ENCODE data around the gene UGT1A8. TPM values are rescaled to one million over a fixed set of nuclear protein-coding genes. Genes with fewer than 3 reads are reported as not detected.

The UGT1A8 gene
- total and polyA plus RNA-seq, 2 experiments from 2014 or later: not detected

DNA sequence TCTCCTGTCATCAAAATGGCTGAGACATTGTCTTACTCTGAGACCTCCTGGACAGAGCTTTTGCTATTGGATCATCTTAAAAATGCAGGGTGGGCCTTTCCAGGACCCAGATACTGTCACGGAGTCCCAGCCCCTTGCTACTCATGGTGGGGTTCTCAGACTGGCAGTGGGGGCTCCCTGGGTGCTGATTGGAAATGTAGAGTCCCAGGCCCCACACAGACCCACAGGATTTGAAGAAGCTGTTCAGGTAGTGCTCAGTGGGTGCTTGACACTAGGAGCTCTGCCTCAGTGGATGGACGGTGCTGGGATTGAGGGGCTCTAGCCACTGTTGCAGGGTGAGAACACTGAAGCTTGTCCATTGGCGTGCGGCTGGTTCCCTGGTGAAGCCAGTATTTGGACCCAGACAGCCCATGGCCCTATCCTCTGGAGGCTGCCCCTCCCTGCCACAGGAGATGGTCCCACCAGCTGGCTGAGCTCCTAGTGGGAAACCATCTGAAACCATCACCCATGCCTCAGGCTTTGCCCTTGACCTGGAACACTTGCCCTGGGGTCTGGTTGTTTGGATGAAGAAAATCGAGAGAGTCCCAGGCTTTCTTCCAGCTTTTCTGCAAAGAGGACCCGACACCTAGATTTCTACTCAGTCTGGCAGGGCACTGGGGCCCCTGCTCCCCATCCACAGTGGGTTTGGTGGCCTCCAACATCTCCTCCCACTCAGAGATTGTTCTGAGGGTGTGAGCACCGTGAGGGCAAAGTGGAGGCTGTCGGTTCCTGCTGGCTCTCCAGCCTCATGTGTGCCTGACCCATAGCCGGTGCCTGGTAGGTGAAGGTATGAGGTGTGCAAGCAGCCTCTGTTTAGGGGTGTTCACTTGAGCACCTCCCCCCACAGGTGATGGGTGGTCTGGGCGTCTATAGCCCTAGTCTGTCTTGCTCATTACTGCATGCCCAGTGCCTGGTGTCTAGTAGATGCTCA is 190.8 kb downstream of the UGT1A8 start:
- no peaks in the 10 kb centered on the region for H3F3A ChIP-seq (ENCODE audit: insufficient read depth)
- H3K9me2 ChIP-seq (ENCODE audit: insufficient read depth): no peaks in the 10 kb centered on the region
- no peak overlapping the region for H2AFZ ChIP-seq
- no peak overlapping the region for H3K4me2 ChIP-seq (ENCODE audit: unreplicated experiment)
- H3K27ac ChIP-seq: no peak overlapping the region
- H3K9me3 ChIP-seq (ENCODE audit: low read depth): no peaks in the 10 kb centered on the region
- H4K20me1 ChIP-seq (ENCODE audit: insufficient read depth): no peaks in the 10 kb centered on the region
- no peaks in the 10 kb centered on the region for H3K79me2 ChIP-seq (ENCODE audit: insufficient read depth)
- in situ Hi-C loops (cut with MboI): no loop called here
- TF ChIP-seq EZH2 (IDR thresholded peaks at IDR 0.05; ENCODE audit: insufficient read depth, poor library complexity, severe bottlenecking) (no peak), EZH2phosphoT487 (IDR thresholded peaks at IDR 0.05; ENCODE audit: insufficient read depth, low read depth) (no peak)
- DNase-seq: no peak
- no peak overlapping the region for H3K9ac ChIP-seq
- no peaks in the 10 kb centered on the region for H3K4me1 ChIP-seq (ENCODE audit: insufficient read depth)
- no peaks in the 10 kb centered on the region for H3K36me3 ChIP-seq (ENCODE audit: low read depth)
- H3K27me3 ChIP-seq (replicated peaks; ENCODE audit: insufficient read depth): peaks cover 24% of the 10 kb centered on the region
- 43 to 53% methylated on average over 10 of the region's 10 CpGs for WGBS, 2 experiments (ENCODE audit: low coverage in 1 of 2, low lambda C conversion rate in 2 of 2, missing lambda C conversion rate in 2 of 2)
- no peak overlapping the region for H3K4me3 ChIP-seq

DNA sequence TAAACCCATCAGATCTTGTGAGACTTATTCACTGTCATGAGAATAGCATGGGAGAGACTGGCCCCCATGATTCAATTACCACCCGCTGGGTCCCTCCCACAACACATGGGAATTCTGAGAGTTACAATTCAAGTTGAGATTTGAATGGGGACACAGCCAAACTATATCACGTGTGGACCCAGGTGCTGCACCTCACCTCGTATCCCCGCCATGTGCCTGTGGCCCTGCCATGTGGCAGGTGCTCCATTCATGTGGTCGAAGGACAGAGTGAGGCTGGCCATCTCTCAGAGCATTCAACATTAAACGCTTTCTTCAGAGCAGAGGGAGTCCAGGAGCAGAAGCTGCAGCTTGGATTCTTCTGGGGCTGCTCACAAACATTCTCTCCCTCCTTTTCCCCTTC is 193.0 kb downstream of the UGT1A8 start:
- no peak overlapping the region for H3K4me2 ChIP-seq (ENCODE audit: unreplicated experiment)
- H3K79me2 ChIP-seq (ENCODE audit: insufficient read depth): no peaks in the 10 kb centered on the region
- no peaks in the 10 kb centered on the region for H3F3A ChIP-seq (ENCODE audit: insufficient read depth)
- no peaks in the 10 kb centered on the region for H3K9me3 ChIP-seq (ENCODE audit: low read depth)
- TF ChIP-seq EZH2 (IDR thresholded peaks at IDR 0.05; ENCODE audit: insufficient read depth, poor library complexity, severe bottlenecking) (no peak), EZH2phosphoT487 (IDR thresholded peaks at IDR 0.05; ENCODE audit: insufficient read depth, low read depth) (no peak)
- no peaks in the 10 kb centered on the region for H3K9me2 ChIP-seq (ENCODE audit: insufficient read depth)
- no peak overlapping the region for H3K9ac ChIP-seq
- no peaks in the 10 kb centered on the region for H3K36me3 ChIP-seq (ENCODE audit: low read depth)
- H3K27ac ChIP-seq: no peak overlapping the region
- H3K4me1 ChIP-seq (ENCODE audit: insufficient read depth): no peaks in the 10 kb centered on the region
- DNase-seq: no peak
- 36 to 37% methylated on average over 6 of the region's 6 CpGs for WGBS, 2 experiments (ENCODE audit: low coverage in 1 of 2, low lambda C conversion rate in 2 of 2, missing lambda C conversion rate in 2 of 2)
- no peaks in the 10 kb centered on the region for H4K20me1 ChIP-seq (ENCODE audit: insufficient read depth)
- H3K27me3 ChIP-seq (replicated peaks; ENCODE audit: insufficient read depth): peaks cover 19% of the 10 kb centered on the region
- no peak overlapping the region for H3K4me3 ChIP-seq
- no peak overlapping the region for H2AFZ ChIP-seq
- in situ Hi-C loops (cut with MboI): no loop called here

DNA sequence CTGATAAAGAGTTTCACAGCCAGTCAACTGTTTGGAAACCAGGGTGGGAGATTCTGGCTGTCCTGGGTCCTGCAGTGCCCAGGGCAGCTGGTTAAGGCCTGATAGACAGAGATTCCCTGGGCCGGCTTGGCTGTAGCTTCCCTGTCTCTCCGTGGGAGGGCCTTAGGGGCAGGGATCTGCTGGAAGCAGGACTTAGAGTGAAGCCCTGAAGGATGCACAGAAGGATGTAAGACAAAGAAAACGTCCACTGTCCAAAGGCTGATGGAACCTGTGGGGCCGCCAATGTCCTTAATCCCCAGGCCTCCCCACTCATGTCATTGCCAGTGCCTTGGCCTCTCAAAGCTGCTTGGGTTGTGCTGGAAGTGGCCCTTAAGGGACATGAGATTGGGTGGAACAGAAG is 193.7 kb downstream of the UGT1A8 start:
- H3K4me3 ChIP-seq: no peak overlapping the region
- H3K4me2 ChIP-seq (ENCODE audit: unreplicated experiment): no peak overlapping the region
- no peaks in the 10 kb centered on the region for H3K36me3 ChIP-seq (ENCODE audit: low read depth)
- H3K9me3 ChIP-seq (ENCODE audit: low read depth): no peaks in the 10 kb centered on the region
- in situ Hi-C loops (cut with MboI): no loop called here
- H3K27ac ChIP-seq: no peak overlapping the region
- no peak overlapping the region for H3K9ac ChIP-seq
- no peaks in the 10 kb centered on the region for H3K9me2 ChIP-seq (ENCODE audit: insufficient read depth)
- DNase-seq: no peak
- peaks cover 3% of the 10 kb centered on the region; the same call in 1 of the 2 replicates for H3K4me1 ChIP-seq (ENCODE audit: insufficient read depth)
- peaks cover 15% of the 10 kb centered on the region for H3K27me3 ChIP-seq (replicated peaks; ENCODE audit: insufficient read depth)
- no peaks in the 10 kb centered on the region for H3K79me2 ChIP-seq (ENCODE audit: insufficient read depth)
- H3F3A ChIP-seq (ENCODE audit: insufficient read depth): no peaks in the 10 kb centered on the region
- no peak for TF ChIP-seq EZH2phosphoT487 (IDR thresholded peaks at IDR 0.05; ENCODE audit: insufficient read depth, low read depth)
- no peak for TF ChIP-seq EZH2 (IDR thresholded peaks at IDR 0.05; ENCODE audit: insufficient read depth, poor library complexity, severe bottlenecking)
- 25 to 30% methylated on average over 4 of the region's 4 CpGs for WGBS, 2 experiments (ENCODE audit: low coverage in 1 of 2, low lambda C conversion rate in 2 of 2, missing lambda C conversion rate in 2 of 2)
- no peak overlapping the region for H2AFZ ChIP-seq
- H4K20me1 ChIP-seq (ENCODE audit: insufficient read depth): no peaks in the 10 kb centered on the region

DNA sequence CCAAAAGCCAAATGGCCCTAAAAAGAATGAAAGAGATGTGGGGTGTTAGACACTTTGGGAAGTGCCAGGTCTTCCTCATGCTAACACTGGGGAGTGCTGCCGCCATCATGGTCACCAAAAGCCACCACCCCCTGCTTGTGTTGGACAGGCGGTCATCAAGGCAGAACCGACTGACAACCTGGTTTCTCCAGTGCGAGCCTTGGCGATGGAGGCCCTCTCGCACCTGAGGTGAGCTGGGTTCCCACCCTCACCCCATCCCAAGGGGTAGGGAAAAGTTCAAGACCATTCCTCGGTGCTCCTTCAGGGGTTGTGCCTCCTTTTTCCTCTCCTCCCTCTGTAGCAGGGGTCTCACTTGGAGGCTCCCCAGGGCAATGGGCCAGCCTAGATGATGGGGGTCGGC is 194.3 kb downstream of the UGT1A8 start:
- Histone ChIP-seq H3K27ac (no peak overlapping the region), H3K27me3 (replicated peaks; ENCODE audit: insufficient read depth) (peaks cover 15% of the 10 kb centered on the region), H3K36me3 (ENCODE audit: low read depth) (no peaks in the 10 kb centered on the region), H3K9me3 (ENCODE audit: low read depth) (no peaks in the 10 kb centered on the region), H4K20me1 (ENCODE audit: insufficient read depth) (no peaks in the 10 kb centered on the region), H2AFZ (no peak overlapping the region), H3K9ac (no peak overlapping the region), H3F3A (ENCODE audit: insufficient read depth) (no peaks in the 10 kb centered on the region), H3K9me2 (ENCODE audit: insufficient read depth) (no peaks in the 10 kb centered on the region), H3K4me1 (ENCODE audit: insufficient read depth) (peaks cover 3% of the 10 kb centered on the region; the same call in 1 of the 2 replicates), H3K4me3 (no peak overlapping the region), H3K79me2 (ENCODE audit: insufficient read depth) (no peaks in the 10 kb centered on the region), H3K4me2 (ENCODE audit: unreplicated experiment) (no peak overlapping the region)
- WGBS, 2 experiments (ENCODE audit: low coverage in 1 of 2, low lambda C conversion rate in 2 of 2, missing lambda C conversion rate in 2 of 2): 49 to 51% methylated on average over 8 of the region's 8 CpGs
- TF ChIP-seq EZH2 (IDR thresholded peaks at IDR 0.05; ENCODE audit: insufficient read depth, poor library complexity, severe bottlenecking) (no peak), EZH2phosphoT487 (IDR thresholded peaks at IDR 0.05; ENCODE audit: insufficient read depth, low read depth) (no peak)
- in situ Hi-C loops (cut with MboI): no loop called here
- no peak for DNase-seq

Measured in GM23248 (cell line).